ENCODE results near the gene DMD. TPM values are rescaled to one million over a fixed set of nuclear protein-coding genes. Genes with fewer than 3 reads are reported as not detected.
A peak's percentile ranks its signal among the peaks of the same experiment; 100 is the strongest.

Gene DMD
- total and polyA plus RNA-seq, 9 donors = 14.0 to 70.5 (median 37.6) TPM

DNA sequence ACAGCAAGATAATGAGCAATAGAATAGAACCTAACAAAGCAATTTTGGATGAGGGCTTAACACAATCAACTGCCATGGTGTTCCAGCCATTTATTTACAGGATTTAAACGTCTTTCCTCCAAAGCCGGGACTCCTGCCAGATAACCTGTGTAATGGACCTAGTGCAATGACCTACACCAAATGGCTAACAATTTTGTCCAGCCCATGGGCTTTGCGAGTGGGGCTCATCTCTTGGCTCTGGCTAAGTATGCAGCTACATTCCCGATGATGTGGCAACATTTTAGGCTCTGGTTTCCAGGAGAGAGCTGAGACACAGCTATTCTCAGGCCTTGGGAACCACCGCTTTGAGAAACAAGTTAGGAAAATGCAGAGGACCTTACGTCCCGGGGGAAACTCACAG is 1317.2 kb downstream of the DMD start:
- no peaks in the 10 kb centered on the region for H3K36me3 ChIP-seq
- DNase-seq = no peak
- no peaks in the 10 kb centered on the region for H3K27me3 ChIP-seq
- H3K27ac ChIP-seq = no peak overlapping the region
- no peak overlapping the region for H3K4me3 ChIP-seq
- WGBS, 3 donors = 71 to 73% (median 73%) methylated on average over 7 of the region's 7 CpGs
- TF ChIP-seq, protein P1, sequence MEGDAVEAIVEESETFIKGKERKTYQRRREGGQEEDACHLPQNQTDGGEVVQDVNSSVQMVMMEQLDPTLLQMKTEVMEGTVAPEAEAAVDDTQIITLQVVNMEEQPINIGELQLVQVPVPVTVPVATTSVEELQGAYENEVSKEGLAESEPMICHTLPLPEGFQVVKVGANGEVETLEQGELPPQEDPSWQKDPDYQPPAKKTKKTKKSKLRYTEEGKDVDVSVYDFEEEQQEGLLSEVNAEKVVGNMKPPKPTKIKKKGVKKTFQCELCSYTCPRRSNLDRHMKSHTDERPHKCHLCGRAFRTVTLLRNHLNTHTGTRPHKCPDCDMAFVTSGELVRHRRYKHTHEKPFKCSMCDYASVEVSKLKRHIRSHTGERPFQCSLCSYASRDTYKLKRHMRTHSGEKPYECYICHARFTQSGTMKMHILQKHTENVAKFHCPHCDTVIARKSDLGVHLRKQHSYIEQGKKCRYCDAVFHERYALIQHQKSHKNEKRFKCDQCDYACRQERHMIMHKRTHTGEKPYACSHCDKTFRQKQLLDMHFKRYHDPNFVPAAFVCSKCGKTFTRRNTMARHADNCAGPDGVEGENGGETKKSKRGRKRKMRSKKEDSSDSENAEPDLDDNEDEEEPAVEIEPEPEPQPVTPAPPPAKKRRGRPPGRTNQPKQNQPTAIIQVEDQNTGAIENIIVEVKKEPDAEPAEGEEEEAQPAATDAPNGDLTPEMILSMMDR (IDR thresholded peaks at IDR 0.05) = no peak
- TF ChIP-seq EP300 (IDR thresholded peaks at IDR 0.05) (no peak), POLR2A (IDR thresholded peaks at IDR 0.05) (no peak)
- intact Hi-C loops (cut with DNase I) = no loop called here
- no peaks in the 10 kb centered on the region for H3K9me3 ChIP-seq
- H3K4me1 ChIP-seq (ENCODE audit: insufficient read depth) = no peaks in the 10 kb centered on the region

DNA sequence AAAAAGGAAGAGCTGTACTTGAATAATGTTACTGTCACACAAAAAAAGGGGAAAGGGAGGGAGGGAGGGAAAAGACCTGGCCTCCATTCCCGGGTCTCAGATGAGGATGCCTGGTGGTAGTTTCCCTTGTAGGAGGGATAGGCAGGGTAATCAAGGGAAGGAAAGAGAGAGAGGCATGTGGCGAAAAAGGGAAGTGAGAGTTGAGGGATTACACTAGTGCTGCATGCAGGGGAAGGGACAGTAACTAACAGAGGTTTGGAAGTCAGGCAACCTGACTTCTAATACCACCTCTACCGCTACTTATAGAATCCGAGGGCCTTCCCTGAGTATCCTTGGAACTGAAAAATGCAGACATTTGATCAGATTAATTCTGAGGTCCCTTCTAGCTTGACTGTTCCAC is 1317.8 kb downstream of the DMD start:
- H3K4me3 ChIP-seq = no peak overlapping the region
- H3K27me3 ChIP-seq = no peaks in the 10 kb centered on the region
- intact Hi-C loops (cut with DNase I) = no loop called here
- no peaks in the 10 kb centered on the region for H3K4me1 ChIP-seq (ENCODE audit: insufficient read depth)
- no peak for DNase-seq
- H3K27ac ChIP-seq = no peak overlapping the region
- 65 to 75% (median 72%) methylated on average over 4 of the region's 4 CpGs for WGBS, 3 donors
- H3K9me3 ChIP-seq = no peaks in the 10 kb centered on the region
- H3K36me3 ChIP-seq = no peaks in the 10 kb centered on the region
- TF ChIP-seq EP300 (IDR thresholded peaks at IDR 0.05) (no peak), POLR2A (IDR thresholded peaks at IDR 0.05) (no peak)
- TF ChIP-seq, protein P1 (IDR thresholded peaks at IDR 0.05) = no peak

DNA sequence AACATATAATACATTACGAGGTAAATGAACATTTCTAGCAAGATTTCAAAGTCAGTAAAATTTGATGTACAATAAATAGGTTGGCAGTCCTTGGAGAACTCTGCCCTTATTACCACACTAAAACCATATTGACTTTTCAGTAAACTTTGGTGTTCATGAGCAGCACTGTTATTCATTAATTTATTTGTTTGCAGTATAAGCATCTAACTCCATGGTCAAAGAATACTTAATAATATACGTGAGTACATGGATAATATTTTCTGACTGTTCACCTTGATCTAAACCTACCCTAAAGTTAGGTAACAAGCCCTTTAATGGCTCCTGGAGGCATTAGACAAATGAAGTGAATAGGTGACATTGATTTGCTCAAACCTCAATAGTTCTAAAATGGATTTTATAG is 1322.3 kb downstream of the DMD start:
- no peaks in the 10 kb centered on the region for H3K9me3 ChIP-seq
- intact Hi-C loops (cut with DNase I) = loop anchor here in 1 of 4 donors (5.0 kb wide), 1 partner anchor 87 kb away; no protein-coding TSS in a partner anchor
- DNase-seq = no peak
- no peaks in the 10 kb centered on the region for H3K27me3 ChIP-seq
- H3K4me3 ChIP-seq = no peak overlapping the region
- WGBS, 3 donors = 74 to 80% (median 79%) methylated on average over 2 of the region's 2 CpGs
- TF ChIP-seq POLR2A (IDR thresholded peaks at IDR 0.05) = no peak
- no peak overlapping the region for H3K27ac ChIP-seq
- no peaks in the 10 kb centered on the region for H3K4me1 ChIP-seq (ENCODE audit: insufficient read depth)
- H3K36me3 ChIP-seq = no peaks in the 10 kb centered on the region

DNA sequence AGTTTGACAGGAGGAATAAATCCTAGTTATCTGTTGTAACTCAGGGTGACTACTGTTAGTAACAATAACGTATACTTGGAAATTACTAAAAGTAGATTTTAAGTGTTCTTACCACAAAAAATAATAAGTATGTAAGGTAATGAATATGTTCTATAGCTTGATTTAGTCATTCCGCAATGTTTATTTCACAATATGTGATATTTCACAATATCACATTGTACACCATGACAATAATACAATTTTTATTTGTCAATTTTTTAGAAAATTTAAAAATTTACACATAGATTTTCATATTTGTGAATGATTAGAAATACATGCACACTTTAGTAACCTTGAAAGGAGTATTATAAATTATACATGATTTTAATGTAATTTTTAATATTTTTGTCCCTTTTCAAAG is 1326.8 kb downstream of the DMD start:
- Histone ChIP-seq H3K4me3 (no peak overlapping the region), H3K27ac (no peak overlapping the region), H3K9me3 (no peaks in the 10 kb centered on the region), H3K36me3 (no peaks in the 10 kb centered on the region), H3K27me3 (peaks cover 4% of the 10 kb centered on the region), H3K4me1 (ENCODE audit: insufficient read depth) (no peaks in the 10 kb centered on the region)
- 84 to 93% (median 87%) methylated on average over 2 of the region's 2 CpGs for WGBS, 3 donors
- no peak for TF ChIP-seq EP300 (IDR thresholded peaks at IDR 0.05)
- TF ChIP-seq, protein P1 (IDR thresholded peaks at IDR 0.05) = no peak
- TF ChIP-seq POLR2A (IDR thresholded peaks at IDR 0.05) = no peak
- intact Hi-C loops (cut with DNase I) = no loop called here
- no peak for DNase-seq

DNA sequence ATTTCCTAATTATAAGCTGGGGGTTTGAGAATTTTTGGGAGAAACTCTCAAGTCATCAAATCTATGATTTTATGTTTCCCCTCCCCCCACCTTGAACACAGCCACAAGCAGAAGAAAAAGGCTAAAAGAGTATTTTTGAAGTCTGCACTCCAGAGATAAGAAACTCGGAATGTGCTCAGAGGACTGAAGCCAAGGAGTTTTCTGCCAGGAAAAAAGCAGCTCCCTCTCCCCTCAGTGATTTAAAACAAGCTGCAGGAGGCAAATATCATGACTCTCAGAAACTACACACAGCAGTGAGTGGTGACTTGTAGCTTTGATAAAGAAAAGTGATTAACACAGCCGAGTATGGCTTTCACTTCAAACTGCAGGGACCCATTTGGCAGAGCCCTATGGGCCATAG is 1339.3 kb downstream of the DMD start:
- no peaks in the 10 kb centered on the region for H3K36me3 ChIP-seq
- no peak overlapping the region for H3K27ac ChIP-seq
- H3K9me3 ChIP-seq = no peaks in the 10 kb centered on the region
- intact Hi-C loops (cut with DNase I) = no loop called here
- whole genome bisulfite sequencing, 3 donors = 4 to 22% (median 12%) methylated on average over 2 of the region's 2 CpGs
- no peak overlapping the region for H3K4me3 ChIP-seq
- TF ChIP-seq POLR2A (IDR thresholded peaks at IDR 0.05) (no peak), EP300 (IDR thresholded peaks at IDR 0.05) (no peak)
- TF ChIP-seq, protein P1 (IDR thresholded peaks at IDR 0.05) = no peak
- no peaks in the 10 kb centered on the region for H3K4me1 ChIP-seq (ENCODE audit: insufficient read depth)
- no peaks in the 10 kb centered on the region for H3K27me3 ChIP-seq
- DNase-seq = peak in 2 of 5 donors; percentile 18 to 30

Measured in ovary (tissue), 9 donors.